Metanephros (tissue), 1 donor: Measurements from ENCODE around the gene FLRT2. TPM values are rescaled to one million over a fixed set of nuclear protein-coding genes. Genes with fewer than 3 reads are reported as not detected.

Experiments used
- total RNA-seq: library from RNA; depleted of rRNA; stranded (reverse); fragments of >200 nt; gene quantifications from one replicate; pipeline ENCODE4 v1.2.3, GENCODE V29; 2014

The FLRT2 gene, protein sequence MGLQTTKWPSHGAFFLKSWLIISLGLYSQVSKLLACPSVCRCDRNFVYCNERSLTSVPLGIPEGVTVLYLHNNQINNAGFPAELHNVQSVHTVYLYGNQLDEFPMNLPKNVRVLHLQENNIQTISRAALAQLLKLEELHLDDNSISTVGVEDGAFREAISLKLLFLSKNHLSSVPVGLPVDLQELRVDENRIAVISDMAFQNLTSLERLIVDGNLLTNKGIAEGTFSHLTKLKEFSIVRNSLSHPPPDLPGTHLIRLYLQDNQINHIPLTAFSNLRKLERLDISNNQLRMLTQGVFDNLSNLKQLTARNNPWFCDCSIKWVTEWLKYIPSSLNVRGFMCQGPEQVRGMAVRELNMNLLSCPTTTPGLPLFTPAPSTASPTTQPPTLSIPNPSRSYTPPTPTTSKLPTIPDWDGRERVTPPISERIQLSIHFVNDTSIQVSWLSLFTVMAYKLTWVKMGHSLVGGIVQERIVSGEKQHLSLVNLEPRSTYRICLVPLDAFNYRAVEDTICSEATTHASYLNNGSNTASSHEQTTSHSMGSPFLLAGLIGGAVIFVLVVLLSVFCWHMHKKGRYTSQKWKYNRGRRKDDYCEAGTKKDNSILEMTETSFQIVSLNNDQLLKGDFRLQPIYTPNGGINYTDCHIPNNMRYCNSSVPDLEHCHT
- 256 TPM for total RNA-seq

GRCh38 chr14:85529803-85530574 is at the start of gene FLRT2:
FLRT2 (plus strand) TSS chr14:85530144; CDS start chr14:85621515, 91,371 bp downstream.

